Activated CD4-positive, alpha-beta T cell treated with anti-CD3 and anti-CD28 coated beads, Interleukin-2, amount 50 U/mL, for 1 hour (primary cell): ENCODE results near the gene HNRNPLL.

ENCODE experiments used
- DNase-seq: peaks from one replicate; pipeline ENCODE4 v3.0.0-alpha.2; 2020

Gene HNRNPLL

DNA sequence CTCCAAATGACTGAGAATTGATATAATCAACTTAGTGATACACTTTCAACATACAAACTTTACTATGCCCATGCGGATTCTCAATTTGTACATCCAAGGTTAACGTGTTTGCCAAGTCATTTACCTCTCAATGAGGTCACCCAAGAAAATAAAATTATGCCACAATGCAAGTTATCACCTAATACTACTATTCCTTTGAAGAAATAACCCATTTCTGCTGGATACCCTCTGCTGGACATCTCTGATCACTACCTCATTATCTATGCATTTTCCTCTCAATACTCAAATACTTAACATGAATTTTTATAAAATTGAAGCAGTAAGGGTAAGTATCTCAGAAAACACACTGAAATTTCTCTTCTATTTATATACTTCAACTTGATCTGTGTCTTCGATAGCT is 12.7 kb downstream of the HNRNPLL start:
- DNase-seq, result no peak

DNA sequence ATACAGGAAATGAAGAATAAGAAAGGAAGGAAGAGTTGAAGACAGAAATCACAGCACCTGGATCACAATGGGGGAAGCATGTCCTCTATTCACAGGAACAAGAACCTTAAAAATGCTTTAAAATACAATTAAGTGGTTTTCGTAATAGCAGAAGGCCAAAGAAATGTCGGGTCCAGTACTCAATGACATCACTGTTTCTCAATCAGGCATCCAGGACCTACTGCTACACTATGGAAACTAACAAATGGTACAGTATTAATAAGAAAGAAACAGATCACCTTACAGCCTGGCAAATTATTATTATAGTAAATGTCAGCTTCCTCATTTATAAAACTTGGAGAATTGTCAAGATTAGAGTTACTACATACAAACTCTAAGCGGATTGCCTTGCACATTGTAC is 15.8 kb downstream of the HNRNPLL start:
- no peak for DNase-seq

DNA sequence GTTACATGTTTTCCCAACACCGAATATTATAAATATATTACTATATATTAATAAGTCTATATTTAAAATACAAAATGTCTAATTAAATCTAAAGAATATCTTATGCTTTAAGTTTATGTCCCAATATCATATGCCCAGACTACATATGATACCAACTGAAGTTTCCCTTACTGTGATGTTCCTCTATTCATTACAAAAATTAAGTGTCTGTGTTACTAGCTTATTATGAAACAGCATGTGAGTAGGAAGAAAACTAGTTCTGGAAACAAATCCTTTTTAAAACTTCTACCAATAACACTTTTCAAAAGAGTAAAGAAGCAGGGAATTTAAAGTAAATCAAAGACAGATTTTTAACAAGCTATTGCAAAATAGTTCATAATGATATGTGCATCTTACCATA is 17.8 kb downstream of the HNRNPLL start:
- DNase-seq, result no peak

DNA sequence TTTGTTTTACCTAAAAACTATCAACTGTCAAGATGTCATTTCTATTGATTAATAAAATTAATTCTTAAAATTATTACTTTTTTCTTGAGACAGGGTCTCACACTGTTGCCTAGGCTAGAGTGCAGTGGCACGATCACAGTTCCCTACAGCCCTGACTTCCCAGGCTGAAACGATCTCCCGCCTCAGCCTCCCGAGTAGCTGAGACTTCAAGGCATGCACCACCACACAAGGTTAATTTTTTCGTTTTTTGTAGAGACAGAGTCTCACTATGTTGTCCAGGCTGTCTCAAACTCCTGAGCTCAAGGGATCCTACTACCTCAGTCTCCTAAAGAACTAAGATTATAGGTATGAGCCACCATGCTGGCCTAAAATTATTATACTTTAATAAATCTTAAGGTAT is 18.7 kb downstream of the HNRNPLL start:
- no peak for DNase-seq

DNA sequence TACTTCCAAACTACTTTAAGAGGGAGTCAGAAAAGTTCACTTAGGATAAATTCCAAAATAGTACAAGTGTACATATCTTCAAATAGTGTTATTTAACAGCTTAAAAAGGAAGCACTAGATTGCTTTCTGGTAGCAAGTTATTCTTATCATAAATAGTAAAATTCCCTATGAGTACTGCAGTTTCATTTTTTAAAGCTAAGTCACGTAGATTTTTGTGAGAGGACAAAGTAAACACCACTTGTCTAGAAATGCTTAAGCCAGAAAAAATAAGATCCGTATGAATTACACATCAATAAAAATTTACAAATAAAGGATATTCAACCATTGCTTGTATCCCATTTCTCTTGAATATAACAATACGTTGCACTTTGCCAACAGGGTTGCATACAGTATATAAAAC is 19.2 kb downstream of the HNRNPLL start:
- DNase-seq, result no peak

DNA sequence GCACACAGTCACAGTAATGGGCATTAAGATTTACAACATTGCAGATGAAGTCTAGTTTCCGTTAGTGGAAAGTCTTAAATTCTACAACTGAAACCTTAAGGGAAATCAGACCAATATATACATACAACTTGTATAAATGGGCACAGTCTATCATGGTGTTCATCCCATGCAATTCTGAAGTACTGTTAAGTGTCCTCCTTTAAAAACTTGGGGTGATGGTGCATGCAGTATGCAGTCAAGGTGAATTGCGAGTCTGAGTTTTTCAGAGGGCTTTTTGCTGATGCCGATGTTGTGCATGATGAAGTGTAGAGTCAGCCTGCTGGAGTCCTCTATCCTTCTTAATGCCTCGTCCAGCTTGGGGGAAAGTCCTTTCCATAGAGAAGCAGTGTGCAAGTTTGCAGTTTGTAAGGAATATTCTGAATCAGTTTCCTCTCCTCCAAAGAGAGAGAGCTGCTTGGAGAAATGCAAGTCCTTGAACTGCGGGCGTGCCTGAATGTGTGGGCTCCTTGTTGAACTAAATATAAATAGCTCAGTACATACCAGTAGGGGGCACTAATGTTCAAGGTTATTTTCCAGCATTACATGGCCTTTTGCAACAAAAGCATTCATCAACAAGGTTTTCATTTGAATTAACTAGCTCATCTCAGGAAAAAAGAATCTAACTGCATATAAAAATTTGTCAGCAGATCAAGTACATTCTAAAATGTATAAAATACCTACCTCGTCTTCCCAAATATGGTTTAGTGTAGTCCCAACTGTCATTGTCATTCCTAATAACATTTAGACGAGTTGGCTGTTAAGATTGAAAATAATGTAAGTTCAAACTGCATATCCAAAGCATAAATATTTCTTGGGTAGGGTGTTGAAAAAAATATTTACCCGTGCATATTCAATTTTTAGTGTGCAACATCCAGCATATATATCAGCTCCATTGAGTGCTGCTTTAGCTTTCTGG is 21.3 kb downstream of the HNRNPLL start:
- DNase-seq, result no peak

DNA sequence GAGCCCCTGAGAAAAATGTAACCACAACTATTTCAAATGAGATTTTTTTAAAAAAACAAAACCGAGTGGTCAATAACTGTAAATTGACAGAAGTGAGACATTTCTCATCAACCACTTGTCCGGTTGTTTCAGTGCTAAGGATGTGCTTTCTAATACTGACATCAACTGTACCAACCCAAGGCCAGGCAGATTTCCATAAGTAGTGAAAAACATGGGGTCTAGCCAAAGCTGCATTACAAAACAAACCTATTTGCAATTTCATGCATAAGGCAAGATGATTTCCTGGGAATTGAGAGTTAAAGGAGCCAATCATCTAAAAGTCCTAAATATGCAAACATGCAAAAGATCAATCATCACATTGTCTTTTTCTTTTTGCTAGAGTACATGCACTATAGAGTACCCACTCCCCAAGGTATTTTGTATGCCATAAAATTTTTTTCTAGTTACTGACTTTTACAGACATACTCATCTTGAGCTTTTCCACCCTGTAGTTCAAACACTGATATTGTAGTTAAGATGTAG is 22.6 kb downstream of the HNRNPLL start:
- no peak for DNase-seq

DNA sequence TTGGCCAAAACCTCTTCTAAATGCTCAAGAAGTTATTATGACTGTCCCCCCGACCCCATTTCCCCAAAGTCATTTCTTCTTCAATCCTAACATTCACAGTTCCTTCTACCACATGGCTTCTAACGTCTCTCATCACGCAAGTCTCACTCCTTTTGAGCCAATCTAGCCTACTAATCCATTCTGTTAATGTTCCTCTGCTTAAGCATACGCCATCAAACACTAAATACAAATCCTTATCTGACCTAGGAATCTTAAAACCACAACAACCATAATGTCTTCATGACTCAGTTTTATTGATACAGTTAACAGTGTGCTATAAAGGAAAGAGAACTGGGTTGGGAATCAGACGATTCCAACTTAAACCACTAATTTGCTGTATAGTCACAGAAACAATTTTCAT is 23.9 kb downstream of the HNRNPLL start:
- DNase-seq, result no peak

DNA sequence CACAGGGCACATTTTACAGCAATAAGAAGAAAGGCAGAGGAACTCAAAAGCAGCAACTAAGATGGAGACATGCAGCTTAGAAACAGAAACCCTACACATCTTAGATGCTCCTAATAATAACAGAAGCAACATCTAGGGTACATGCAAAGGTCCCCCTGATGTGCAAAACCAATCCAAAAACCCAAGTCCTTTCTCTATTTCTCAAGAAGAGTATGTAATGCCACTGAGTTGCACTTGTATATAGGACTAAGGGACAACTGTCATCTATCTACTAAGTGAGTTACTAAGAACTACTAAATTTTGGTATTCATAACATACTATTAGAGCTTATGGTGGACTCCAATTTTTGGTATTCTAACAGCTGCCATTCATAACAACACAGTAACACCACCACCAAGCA is 28.4 kb downstream of the HNRNPLL start:
- no peak for DNase-seq

DNA sequence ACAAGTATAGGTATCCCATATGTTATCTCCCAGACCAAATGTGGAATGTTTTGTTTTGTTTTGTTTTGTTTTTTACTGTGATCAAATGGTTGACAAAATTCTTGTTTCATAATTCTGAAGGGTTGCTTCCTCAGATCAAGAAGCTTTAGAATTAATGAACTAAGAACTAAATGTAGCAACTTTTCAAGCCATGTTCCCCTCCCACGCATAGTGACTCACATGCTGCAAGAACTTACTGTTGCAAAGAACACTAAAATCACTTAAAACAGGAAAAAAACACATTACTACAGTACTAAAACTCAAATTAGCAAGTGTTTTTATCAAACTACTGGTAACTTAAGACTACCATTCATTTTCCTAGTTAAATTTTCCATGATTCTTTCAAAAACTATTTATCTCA is 30.6 kb downstream of the HNRNPLL start:
- DNase-seq, result no peak

DNA sequence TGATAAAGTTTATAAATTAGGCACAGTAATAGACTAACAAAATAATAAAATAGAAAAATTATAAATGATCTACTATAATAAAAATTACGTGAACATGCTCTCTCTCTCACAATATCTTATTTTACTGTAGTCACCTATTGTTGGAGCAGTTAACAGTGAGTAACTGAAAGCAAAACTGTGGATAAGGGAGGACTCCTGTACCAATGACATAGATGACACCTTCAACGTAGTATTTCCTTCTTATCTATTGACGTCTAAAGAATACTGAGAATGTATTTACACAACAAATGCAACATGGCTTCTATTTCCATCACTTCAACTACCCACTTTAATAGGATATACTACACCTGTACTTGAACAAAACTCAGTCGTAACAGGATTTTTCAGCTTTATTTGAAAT is 31.5 kb downstream of the HNRNPLL start:
- DNase-seq, result no peak

DNA sequence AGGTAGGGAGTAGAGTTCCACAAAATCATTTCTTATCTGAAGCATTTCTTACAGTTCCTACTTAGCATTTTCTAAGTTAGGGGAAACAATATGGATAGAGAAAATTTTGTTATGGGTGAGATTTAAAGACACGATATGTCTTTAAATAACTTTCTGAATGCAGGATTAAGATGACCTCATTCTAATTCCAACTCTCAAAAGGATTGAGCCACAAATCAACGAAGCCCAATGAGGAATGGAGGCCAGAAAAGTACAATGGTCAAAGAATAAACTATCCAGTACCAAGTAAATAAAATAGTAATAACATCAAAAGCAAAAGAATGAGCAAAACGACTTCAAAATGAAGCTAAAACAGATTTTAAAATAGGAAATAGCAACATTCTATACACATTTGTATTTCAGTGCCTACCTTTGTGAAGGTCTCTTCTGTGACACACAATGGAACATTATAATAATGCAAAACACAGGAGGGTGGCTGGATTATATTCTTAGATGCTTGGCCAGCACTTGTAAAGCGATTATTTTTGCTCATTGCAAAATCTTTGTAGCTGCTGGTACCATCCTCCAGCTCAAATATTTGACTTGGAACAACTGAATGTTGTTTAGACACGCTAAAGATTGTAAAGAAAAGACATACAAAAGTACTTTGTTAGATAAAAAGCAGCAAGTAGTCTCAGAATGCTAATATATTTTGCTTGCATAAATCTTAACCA is 33.8 kb downstream of the HNRNPLL start:
- no peak for DNase-seq

DNA sequence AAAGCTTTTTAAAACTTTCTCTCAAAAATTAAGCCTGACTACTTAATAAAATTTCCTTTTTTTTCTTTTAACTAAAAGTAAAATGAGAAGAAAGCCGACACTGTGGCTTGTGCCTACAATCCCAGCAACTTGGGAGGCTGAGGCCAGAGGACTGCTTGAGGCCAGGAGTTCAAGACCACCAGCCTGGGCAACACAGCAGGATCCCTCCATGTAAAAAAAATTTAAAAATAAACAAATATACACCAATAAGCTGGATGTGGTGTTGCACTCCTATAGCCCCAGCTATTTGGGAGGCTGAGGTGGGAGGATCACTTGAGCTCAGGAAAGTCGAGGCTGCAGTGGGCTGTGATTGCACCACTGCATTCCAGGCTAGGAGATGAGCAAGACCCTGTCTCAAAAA is 37.4 kb downstream of the HNRNPLL start:
- DNase-seq, result no peak

DNA sequence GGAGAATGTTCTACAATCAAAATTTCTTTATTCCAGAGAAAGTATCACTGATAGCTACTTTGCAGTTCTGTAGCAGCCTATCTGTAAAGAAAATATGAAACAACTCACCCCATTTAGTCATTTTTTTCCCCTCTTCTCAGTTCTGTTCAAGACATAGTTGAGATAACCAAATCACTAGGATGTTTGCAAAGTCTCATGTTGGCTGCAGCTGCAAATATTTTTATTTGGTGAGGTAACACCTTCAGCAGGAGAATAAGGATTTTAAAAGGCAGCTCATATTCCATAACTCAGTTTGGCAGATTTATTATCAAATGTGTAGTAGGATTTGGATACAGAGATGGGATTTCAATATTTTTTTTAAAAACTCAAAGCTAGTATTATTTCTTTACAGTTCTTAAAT is 41.0 kb downstream of the HNRNPLL start:
- no peak for DNase-seq

DNA sequence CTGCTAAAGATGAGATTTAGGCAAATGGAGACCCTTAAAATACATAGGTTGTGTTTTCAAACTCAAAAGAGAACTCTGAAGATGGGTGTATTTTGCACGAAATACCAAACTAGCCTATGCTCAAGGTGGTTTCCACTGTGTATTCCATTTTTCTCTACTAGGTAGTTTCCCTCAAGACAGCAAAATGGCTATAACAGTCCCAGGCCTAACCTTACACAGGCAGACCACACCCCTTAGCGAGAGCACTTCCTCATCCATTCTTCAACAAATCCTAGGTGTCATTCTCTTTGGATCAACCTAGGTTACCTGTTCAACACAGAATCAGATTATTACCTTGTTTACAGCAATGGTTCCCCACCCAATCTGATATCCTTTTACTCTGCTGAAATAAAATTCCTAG is 42.6 kb downstream of the HNRNPLL start:
- no peak for DNase-seq

DNA sequence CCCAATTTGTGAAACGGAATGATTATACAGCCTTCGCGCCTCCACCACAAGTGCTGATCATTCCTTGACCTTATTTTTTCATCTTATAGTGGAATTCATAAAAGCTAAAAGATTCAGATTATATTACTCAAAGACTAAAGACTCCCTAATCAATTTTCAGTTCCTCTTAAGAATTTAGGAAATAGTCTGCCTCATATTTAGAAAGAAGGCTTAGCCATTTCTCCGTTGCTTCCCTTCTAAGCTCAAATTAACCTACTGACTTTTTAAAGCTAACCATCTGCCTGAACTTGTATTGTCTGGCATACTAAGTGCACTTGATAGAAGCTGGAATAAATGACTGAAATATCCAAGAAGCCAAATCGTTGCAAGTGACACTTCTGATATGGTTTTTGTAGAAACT is 44.7 kb downstream of the HNRNPLL start:
- DNase-seq, result no peak

DNA sequence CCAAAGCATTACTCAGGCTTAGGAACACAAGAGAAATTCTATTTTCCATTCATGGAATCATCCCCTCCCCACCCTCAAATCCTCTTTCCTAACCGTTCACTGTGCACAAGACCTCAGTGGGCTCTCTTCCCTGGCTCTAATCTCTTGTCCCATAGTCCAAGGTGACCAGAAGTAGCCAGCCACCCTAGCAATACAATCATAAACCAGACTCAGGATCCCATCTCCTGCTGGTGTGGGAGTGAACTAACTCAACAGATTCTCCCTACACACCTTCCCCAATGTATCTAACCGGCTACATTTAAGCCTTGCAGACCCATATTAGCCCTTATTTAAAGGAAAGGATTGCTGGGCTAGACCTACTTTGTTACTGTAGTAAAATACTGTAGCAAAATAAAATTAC is 45.5 kb downstream of the HNRNPLL start:
- DNase-seq, result no peak

DNA sequence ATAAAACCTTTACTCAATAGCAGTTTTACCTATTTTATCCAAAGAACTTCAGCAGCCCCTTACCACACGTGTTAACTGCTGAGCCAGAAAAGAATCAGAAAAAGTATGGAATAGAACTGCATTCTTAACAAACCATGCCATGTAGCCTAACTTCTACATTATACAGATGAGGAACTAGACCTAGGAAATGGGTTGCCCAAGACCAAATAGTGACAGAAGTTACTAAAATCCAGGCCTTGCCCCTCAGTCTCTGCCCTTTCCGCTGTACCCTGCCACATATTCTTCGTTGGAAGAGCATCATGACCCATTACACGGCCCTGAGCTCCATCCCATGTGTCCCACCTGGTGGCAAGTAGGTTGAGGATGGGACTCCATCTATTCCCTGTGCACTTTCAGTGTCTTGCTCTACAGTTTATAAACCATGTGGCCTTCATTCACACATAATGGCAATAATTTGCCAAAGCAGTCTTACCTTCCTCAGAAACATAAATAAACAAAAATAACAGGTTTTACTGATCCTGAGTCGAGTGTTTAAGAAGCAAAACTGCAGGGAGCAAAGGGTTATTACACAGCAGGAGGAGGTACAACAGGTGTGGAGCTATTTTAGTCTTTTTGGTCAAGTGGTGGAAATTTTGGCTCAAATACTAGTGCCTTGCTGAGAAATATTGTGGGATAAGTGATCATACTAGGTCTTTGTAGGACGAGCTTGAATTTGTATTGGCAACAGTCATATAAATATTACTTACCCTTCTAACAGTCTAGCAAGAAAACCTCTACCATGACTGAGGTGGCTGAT is 46.5 kb downstream of the HNRNPLL start:
- no peak for DNase-seq

DNA sequence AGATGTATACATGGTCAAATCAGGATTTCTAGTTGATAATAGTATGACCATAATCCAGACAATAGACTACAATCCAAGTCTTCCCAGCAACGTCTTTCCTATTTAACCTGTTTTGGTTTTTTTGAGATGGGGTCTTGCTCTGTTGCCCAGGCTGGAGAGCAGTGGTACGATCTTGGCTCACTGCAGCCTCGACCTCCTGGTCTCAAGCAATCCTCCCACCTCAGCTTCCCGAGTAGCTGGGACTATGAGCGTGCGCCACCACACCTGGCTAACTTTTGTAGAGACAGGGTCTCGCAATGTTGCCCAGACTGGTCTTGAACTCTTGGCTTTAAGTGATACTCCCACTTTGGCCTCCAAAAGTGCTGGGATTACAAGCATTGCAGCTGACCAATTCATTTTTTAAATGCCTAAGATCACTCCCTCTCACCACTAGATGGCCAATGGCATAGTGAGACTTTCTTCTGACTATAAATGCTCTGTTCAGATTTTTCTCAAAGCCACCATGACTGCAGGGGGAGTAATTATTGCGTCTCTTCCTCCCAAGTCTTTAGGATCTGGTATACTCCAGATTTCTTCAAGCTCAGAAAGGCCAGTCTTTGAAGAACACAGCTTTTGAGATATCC is 47.6 kb downstream of the HNRNPLL start:
- no peak for DNase-seq

DNA sequence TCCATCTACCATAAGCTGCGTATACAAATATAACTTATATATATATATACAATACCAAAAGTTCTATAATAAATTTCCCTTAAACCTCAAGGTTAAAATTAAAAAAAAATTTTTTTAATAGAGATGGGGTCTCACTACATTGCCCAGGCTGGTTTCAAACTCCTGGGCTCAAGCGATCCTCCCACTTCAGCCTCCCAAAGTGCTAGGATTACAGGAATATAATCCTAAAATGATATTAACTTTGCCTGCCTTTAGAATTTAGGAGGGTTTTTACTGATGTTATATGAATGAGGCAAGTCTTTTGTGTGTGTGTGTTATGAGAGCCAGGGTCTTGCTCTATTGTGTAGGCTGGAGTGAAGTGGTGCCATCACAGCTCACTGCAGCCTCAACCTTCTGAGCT is 49.2 kb downstream of the HNRNPLL start:
- DNase-seq, result no peak

DNA sequence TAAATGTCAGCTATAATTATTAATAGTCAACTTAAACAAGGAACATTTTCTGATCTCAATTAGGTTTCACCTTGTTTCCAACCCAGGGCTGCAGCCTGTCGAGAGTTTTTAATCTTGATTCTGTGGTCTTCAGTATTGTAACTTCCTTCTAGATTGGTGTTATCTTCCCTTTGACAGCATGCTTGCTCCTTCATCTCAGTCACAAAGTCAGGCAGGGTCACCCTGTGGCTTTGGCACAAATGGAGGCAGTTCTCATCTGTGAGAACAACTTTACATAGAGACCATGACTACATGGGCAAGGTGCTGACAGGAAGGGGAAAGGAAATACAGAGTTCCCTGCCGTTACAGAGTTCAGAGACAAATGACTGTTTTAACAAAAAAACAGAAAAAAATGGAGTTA is 50.5 kb downstream of the HNRNPLL start:
- no peak for DNase-seq

DNA sequence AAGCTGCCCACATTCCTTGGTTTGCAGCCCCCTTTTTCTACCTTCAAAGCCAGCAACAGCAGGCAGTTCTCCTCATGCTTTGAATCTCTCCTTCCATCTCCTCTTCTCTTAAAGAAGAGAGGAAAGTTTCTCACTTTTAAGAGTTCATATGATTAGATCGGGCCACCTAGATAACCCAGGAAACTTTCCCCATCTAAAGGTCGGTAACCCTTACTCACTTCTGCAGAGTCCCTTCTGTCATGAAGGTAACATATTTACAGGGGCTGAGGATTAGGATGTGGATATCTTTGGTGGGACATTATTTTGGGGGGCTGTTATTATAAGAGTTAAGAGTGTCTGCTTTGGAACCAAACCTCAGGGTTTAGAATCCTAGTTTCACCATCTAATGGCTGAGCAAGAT is 51.0 kb downstream of the HNRNPLL start:
- DNase-seq, result no peak

DNA sequence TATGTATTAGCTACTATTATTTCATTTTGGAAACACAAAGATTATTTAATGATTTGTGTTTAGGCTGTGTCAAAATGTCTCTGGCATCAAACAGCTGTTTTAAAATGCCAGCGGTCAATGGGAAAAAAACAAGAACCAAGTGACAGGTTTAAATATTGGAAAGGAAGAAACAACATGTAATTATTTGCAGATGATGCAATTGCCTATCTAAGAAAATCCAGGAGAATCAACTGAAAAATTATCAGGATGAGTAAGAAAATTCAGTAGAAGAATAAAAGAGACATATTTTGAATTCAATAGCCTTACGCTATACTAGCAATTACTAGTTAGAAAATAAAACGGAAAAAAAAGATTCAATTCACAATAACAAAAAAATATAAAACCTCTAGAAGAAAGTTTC is 51.6 kb downstream of the HNRNPLL start:
- no peak for DNase-seq
